Measurements from ENCODE around the gene RAB17.

RAB17 gene

GRCh38 chr2:237590272-237591140 is at the start of gene RAB17:
RAB17 (minus strand) TSS chr2:237590734; CDS start chr2:237586154, 4,580 bp downstream.
- in situ Hi-C loops (cut with MboI; ENCODE audit: low sequenced_read_pairs) = no loop called here

DNA sequence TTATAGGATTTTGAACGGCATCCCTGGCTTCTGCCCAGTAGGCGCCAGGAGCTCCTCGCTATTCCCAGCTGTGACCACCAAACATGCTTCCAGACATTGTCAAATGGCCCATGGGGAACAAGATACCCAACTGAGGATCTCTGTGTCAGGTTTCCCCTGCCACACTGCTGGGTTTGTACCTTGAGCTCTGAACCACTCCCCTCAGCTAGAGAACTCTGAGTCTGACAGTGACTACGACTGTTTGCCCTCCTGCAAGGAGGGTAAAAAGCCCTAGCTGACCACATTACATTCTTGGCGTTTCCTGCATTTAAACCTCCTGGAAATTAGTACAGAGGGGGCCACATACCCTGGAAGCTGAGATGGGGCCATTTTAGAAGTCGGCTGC is 49.3 kb upstream of the RAB17 start:
- in situ Hi-C loops (cut with MboI; ENCODE audit: low sequenced_read_pairs) = no loop called here

DNA sequence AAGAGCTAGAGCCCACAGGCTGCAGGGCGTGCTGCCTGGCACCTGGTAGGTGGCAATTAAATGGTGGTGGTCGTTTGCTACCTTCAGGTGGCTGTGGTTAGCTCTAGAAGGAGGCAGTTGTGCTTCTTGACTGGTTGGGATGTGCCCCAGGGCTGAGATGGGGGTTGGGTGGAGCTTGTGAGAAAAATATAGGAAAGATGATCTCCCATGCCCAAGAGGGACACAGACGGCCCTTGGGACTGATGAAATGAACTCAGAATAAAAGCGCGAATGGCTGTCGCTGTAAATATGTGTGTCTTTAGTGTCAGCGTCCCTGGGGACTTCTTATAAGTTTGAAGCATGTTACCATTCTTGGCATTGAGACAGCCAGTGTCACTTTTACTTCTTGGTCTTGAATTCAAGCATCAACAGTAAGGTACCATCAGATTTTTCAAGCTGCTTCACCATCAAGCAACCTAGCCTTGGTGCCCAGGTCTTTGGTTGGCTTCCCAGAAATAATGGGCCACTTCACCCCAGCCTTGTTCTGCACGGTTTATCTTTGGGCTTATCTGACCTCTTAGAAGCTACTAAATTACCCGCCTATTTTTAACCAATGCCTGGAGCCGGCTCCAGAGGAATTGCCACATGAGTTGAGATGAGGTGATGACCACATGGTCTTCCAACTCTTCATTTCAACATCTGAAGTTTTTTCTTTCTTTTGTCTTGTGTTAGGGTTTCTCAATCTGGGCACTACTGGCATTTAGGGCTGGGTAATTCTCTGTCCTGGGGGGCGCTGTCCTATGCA is 48.7 kb upstream of the RAB17 start:
- in situ Hi-C loops (cut with MboI; ENCODE audit: low sequenced_read_pairs) = no loop called here

GRCh38 chr2:237638176-237638575 is 47.6 kb upstream of the RAB17 start:
- in situ Hi-C loops (cut with MboI; ENCODE audit: low sequenced_read_pairs) = no loop called here

GRCh38 chr2:237637429-237638135 is 47.0 kb upstream of the RAB17 start:
- in situ Hi-C loops (cut with MboI; ENCODE audit: low sequenced_read_pairs) = no loop called here

GRCh38 chr2:237636578-237636977 is 46.0 kb upstream of the RAB17 start:
- in situ Hi-C loops (cut with MboI; ENCODE audit: low sequenced_read_pairs) = no loop called here

DNA sequence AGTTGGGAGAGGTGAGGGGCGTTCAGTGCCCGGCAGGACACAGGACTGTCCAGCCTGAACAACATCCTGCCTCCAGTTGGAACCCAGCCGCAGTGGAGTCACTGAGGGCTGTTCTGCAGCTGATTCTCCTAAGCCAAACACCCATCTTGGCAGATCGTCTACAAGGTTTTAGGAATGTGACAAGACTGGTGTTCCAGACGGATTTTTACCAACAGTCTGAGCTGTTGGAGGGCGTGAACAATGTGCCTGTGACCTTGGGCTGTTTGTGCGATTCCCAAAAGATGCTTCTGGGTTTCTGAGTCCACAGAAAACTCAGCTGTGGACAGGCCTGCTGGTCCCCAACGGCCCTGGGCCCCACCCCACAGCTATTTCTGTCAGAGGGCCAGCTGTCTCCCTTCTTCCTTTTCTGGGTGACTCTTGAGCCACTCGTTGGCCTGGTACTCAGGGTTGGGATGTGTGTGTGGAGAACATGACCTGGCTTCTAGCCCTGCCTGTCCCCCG is 42.6 kb upstream of the RAB17 start:
- in situ Hi-C loops (cut with MboI; ENCODE audit: low sequenced_read_pairs) = no loop called here

DNA sequence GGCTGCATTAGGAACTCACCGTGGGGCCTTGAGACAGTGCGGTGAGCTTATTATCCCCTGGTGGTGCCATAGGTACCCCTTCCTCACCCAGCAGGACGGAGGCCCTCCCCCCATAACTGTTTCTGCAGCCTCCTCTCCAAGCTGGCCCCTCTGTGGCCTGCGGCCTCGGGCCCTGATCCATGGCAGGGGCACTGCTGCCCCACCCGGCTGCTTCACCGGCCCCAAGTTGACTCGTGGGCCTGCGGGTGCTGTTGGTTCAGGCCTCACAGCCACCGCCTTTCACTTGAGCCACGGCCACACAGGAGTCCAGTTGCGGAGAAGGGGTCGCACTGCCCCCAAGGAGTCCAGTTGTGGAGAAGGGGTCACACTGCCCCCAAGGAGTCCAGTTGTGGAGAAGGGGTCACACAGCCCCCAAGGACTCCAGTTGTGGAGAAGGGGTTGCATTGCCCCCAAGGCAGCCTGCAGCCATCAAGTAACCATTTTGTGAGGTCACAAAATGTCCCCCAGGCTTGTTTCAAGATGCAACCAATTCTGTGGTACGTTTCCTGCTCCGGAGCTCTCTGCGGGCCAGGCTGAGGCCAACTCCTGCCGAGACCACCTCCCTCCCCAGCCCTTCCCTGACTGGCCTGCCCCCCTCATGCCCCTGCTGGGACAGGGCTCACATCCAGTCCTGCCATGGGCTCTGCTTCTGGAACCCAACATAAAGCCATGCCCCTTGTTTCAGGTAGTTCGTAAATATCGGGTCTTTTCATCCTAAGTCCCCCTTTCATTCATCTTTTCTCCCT is 41.5 kb upstream of the RAB17 start:
- in situ Hi-C loops (cut with MboI; ENCODE audit: low sequenced_read_pairs) = no loop called here

- in situ Hi-C loops (cut with MboI; ENCODE audit: low sequenced_read_pairs) = no loop called here
Observed at GRCh38 chr2:237631007-237631785, 40.7 kb upstream of the RAB17 start.

DNA sequence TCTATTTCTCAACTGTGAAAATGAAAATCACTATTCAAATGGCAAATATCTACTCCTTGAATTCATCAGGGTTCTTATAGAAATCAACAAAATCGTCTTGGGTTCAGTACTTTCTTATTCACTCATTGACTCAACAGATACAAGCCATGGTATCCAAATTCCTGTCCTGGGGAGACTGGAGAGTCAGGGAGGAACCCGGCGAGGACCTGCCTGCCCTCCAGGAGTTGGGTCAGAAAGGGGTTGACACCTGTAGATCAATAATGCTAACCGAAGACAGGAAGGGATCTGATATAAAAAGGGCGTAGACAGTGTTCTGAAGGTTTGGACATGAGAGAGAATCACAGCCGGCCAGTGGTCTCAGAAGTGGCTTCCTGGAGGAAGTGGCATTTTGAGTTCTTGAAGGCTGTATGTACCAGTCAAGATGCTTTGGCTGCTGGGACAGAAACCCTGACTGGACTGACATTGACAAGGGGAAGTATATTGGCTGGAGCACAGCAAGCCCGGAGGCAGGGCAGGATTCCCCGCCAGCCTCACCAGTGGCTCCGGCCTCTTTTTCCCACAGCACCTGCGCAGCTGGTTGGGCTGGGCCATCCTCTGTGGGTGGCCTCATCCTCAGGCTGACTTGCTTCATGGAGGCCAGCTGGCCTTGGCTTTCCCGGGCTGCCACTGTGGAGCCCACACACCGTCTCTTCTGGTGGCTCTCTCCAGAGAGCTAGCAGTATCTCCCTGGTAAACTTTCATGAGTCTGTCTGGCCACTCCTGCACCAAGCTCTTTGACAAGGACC is 39.9 kb upstream of the RAB17 start:
- in situ Hi-C loops (cut with MboI; ENCODE audit: low sequenced_read_pairs) = no loop called here

- in situ Hi-C loops (cut with MboI; ENCODE audit: low sequenced_read_pairs) = no loop called here
Observed at GRCh38 chr2:237629739-237630138, 39.2 kb upstream of the RAB17 start.

DNA sequence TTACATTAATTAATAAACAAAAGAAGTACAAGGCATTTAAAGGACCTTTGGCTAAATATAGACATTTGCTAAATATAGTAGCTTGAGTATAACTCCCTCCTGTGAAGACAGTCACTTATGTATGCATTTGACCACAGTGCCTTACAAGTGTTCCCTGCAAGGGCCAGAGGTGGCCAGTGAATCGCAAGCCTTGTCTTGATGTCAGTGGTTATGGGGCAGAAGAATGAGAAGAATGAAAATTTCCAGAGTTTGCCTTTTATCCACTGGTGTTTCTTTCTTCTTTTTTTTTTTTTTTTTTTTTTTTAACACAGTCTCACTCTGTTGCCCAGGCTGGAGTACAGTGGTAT is 38.6 kb upstream of the RAB17 start:
- in situ Hi-C loops (cut with MboI; ENCODE audit: low sequenced_read_pairs) = no loop called here

GRCh38 chr2:237628247-237629187 is 38.0 kb upstream of the RAB17 start:
- in situ Hi-C loops (cut with MboI; ENCODE audit: low sequenced_read_pairs) = no loop called here

DNA sequence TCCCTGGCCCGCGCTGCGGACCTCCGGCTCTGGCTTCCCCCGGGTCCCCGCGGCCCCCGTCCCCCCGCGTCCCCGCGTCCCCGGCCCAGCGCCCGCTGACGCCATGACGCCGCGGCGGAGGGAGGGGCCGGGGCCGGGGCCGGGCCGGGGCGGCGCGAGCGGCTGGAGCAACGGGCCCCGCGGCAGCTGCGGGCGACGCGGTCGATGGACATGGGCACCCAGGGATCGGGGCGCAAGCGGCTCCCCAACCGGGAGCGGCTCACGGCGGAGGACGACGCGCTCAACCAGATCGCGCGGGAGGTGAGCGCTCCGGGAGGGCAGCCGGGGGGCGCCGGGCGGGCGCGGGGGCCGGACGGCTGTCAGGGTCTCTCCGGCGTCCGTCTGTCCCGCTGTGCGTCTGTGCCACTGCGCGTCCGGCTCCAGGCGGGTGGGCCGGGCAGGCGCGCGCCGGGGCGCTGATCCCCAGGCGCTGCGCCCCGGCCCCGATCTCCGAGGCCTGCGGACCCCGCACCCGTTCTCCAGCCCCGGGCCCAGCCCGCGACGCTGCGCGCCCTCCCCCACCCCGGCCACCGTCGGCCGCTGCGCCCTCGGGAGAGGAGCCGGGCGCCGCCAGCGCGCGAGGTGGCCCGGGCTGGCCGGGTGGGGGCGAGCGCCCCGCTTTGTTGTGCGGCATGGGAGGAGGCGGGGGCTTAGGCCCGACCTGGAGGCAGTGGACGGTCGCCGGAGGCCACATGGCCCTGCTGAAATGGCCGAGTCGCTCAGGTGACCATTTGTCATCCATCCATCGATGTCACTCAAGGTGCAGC is 37.1 kb upstream of the RAB17 start, which contains the start of gene LRRFIP1:
Gene LRRFIP1 (plus strand): TSS at position 147 of the 806 bp plus-strand sequence. CDS start 58 bp downstream, at position 205.
- in situ Hi-C loops (cut with MboI; ENCODE audit: low sequenced_read_pairs) = no loop called here

DNA sequence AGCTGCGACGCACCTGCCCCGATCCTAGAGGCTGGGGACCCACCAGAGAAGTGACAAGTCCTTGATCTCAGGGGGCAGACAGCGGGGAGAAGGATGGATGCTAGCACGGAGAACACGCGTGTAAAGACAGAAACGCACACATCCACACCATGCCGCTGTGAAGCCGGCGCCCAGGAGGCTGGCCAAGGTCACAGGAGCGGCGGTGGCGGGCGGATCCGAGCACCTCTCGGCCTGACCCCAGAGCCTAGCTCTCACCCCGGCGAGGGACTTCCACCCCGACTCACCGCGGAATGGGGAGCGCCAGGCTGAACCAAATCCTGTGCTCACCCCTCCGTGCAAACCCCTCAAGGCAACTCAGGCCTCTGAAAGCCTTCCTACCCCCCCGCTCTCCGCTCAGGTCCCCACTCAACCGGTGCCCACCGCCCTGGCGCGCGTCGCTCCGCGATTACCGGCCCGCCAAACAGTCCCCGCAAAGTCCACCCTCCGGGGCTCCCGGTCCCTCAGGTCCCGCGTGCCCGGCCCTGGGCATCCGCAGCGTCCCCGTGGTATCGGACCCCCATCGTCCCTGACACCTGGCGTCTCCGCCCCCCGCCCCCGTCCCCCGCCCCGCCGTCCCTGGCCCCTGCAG is 36.4 kb upstream of the RAB17 start:
- in situ Hi-C loops (cut with MboI; ENCODE audit: low sequenced_read_pairs) = no loop called here

- in situ Hi-C loops (cut with MboI; ENCODE audit: low sequenced_read_pairs) = no loop called here
Observed at GRCh38 chr2:237625777-237626176, 35.2 kb upstream of the RAB17 start.
